ENCODE results near the gene HSD17B2.

GRCh38 chr16:82108774-82109173 lies 73.7 kb downstream of the HSD17B2 start:
- TF ChIP-seq, protein P1, sequence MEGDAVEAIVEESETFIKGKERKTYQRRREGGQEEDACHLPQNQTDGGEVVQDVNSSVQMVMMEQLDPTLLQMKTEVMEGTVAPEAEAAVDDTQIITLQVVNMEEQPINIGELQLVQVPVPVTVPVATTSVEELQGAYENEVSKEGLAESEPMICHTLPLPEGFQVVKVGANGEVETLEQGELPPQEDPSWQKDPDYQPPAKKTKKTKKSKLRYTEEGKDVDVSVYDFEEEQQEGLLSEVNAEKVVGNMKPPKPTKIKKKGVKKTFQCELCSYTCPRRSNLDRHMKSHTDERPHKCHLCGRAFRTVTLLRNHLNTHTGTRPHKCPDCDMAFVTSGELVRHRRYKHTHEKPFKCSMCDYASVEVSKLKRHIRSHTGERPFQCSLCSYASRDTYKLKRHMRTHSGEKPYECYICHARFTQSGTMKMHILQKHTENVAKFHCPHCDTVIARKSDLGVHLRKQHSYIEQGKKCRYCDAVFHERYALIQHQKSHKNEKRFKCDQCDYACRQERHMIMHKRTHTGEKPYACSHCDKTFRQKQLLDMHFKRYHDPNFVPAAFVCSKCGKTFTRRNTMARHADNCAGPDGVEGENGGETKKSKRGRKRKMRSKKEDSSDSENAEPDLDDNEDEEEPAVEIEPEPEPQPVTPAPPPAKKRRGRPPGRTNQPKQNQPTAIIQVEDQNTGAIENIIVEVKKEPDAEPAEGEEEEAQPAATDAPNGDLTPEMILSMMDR (IDR thresholded peaks at IDR 0.05; ENCODE audit: low read depth, low read length, missing input control), result no peak
- TF ChIP-seq FOXA1 (IDR thresholded peaks at IDR 0.05) (no peak), MAX (IDR thresholded peaks at IDR 0.05) (no peak), RAD21 (IDR thresholded peaks at IDR 0.05) (no peak), YY1 (IDR thresholded peaks at IDR 0.05) (no peak), REST (IDR thresholded peaks at IDR 0.05) (no peak), JUND (IDR thresholded peaks at IDR 0.05) (no peak), RXRA (IDR thresholded peaks at IDR 0.05) (no peak), TAF1 (conservative IDR thresholded peaks at IDR 0.05) (no peak), EGR1 (IDR thresholded peaks at IDR 0.05; ENCODE audit: low read depth in 2 of 2) (no peak), SP1 (IDR thresholded peaks at IDR 0.05) (no peak)
- TF ChIP-seq, protein P2, sequence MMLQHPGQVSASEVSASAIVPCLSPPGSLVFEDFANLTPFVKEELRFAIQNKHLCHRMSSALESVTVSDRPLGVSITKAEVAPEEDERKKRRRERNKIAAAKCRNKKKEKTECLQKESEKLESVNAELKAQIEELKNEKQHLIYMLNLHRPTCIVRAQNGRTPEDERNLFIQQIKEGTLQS (IDR thresholded peaks at IDR 0.05), result no peak
- TF ChIP-seq, protein P3, sequence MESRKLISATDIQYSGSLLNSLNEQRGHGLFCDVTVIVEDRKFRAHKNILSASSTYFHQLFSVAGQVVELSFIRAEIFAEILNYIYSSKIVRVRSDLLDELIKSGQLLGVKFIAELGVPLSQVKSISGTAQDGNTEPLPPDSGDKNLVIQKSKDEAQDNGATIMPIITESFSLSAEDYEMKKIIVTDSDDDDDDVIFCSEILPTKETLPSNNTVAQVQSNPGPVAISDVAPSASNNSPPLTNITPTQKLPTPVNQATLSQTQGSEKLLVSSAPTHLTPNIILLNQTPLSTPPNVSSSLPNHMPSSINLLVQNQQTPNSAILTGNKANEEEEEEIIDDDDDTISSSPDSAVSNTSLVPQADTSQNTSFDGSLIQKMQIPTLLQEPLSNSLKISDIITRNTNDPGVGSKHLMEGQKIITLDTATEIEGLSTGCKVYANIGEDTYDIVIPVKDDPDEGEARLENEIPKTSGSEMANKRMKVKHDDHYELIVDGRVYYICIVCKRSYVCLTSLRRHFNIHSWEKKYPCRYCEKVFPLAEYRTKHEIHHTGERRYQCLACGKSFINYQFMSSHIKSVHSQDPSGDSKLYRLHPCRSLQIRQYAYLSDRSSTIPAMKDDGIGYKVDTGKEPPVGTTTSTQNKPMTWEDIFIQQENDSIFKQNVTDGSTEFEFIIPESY (IDR thresholded peaks at IDR 0.05), result no peak
